GM21737 (cell line): Measurements from ENCODE around the gene FUBP3.

ENCODE experiments used
- ATAC-seq: cut with Tn5 transposase; IDR thresholded peaks from one replicate; pipeline ENCODE4 v1.9.1; 2021; ENCODE audit warnings: mild to moderate bottlenecking, moderate library complexity; ENCODE audit not compliant: unreplicated experiment

FUBP3 gene

DNA sequence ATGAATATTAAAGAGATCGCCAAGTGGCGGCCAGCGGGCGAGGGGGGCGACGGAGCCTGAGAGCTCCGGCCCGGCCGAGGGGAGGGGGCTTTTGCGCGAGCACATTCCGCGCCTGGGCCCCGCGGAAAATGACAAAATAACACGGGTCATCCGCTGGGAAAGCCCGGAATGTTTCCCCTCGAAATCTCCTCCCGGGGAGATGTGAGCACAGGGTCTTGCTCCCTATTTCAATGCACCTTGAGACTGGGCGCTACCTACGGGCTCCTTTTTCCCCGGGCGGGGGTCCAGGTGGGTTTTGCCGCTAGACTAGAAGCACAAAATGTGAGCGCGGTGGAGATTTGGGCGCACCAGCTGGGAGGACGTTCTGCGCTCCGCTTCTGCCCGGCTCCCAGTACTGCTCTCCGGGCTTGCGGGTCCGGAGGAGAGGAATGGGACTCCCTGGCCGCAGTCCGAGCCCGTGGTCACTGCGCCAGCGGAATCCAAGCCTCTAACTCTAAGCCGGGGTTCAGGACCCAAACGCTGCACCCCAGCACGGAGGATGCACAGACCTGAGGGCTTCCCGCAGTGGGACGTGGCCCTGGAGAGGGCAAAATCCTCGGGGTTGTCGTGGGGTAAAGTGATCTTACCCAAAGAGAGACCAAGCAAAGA lies 82.2 kb downstream of the FUBP3 start:
- no peak for ATAC-seq

DNA sequence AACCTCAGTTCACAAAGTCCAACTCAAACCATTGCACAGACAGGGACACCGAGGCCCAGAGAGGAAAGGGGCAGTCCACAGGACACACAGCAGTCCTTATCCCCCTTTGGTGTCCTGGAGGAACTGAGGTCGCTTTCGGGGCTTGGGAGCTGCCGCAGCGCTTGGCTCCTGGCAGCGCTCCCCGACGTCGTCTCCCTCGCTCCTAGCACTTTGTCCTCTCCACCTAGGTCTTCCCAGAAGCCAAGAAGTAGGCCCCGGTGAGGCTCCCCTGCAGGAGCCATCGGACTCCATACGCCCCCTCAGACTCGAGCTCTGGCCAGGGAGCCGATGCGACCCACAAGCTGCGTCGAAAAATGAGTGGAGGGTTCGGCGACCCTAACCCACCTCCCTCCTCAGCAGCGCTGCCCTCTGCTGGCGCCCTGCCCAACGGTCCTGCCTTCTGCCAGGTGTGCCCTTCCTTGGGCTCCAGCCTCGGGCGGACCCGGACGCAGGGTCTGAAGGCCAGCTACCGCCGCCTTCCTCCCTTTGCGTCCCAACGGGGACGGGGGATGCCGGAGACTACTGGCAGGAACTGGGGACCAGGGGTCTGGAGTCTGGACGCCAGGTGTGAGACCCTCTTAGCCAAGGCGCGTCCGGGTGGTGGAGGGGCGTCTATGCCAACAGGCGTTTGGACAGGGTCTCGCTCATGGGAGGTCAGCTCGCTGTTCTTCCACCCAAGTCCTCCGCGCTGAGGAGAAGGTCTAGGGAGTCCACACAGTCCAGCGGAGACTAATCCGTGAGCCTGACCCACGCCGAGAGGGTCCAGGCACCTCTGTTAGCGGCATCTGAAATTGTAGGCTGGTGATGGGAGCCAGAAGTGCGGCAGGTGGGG lies 83.0 kb downstream of the FUBP3 start:
- ATAC-seq: no peak

- ATAC-seq: no peak
Measured at GRCh38 chr9:130662970-130663257, 83.5 kb downstream of the FUBP3 start.

- ATAC-seq: no peak
Measured at GRCh38 chr9:130663258-130663976, 84.0 kb downstream of the FUBP3 start.

- no peak for ATAC-seq
Measured at GRCh38 chr9:130663977-130664250, 84.5 kb downstream of the FUBP3 start.

DNA sequence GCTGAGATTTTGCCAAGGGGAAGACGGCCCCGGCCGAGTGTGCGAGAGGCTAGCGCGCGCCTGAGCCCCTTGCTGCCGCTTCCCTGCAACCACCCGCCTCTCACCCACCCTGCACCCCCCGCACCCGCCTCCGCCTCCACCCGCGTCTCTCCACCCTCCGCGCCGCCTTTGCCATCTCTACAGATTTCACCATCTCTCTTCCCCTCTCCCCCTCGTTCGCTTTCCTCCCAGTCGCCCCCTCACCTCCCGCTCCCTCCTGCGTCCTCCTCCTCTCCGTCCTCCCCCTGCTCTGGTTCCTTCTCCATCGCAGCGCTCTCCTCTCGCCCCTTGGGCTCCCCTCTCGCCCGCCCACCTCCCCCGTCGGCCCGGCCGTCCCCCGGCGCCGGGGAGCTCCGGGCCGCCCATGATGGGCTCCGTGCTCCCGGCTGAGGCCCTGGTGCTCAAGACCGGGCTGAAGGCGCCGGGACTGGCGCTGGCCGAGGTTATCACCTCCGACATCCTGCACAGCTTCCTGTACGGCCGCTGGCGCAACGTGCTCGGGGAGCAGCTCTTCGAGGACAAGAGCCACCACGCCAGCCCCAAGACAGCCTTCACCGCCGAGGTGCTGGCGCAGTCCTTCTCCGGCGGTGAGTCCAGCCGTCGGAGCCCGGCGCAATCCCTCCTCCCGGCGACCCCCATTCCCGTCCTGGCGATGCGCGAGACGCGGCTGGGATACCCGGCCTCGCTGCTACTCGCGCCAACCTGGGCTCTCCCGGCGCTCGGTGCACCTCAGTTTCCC lies 85.1 kb downstream of the FUBP3 start, which contains the start of gene PRDM12:
Gene PRDM12, plus strand, starts transcription at position 344 of the 778 bp plus-strand sequence. Its CDS starts 60 bp downstream, at position 404.
- ATAC-seq: no peak

GRCh38 chr9:130665029-130665430 lies 85.7 kb downstream of the FUBP3 start:
- no peak for ATAC-seq

GRCh38 chr9:130665431-130666392 lies 86.3 kb downstream of the FUBP3 start:
- ATAC-seq: no peak

DNA sequence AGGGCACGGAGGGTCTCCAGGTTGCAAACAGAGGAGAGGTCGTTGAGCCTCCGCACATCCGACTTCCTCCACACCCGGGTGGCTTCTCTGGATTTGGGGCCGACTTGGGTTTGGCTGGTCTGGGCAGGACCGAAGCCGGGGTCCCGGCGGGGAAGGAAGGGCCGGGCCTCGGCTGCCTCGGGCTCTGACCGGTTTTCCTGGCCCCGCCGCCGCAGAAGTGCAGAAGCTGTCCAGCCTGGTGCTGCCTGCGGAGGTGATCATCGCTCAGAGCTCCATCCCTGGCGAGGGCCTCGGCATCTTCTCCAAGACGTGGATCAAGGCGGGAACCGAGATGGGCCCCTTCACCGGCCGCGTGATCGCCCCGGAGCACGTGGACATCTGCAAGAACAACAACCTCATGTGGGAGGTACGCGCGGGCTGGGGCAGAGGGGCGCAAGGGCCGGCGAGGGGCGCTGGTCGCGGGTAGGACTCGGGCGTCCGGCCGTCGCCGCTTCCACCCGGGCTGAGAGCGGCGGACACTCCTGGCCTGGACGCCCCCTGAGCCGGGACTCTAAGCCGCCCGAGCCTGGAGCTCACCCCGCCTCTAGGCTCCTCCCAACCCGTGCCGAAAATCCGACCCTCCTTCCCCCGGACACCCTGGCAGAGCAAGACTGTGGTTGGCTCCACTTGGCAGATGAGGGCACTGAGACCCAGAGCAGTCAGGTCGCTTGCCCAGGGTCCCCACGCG lies 87.2 kb downstream of the FUBP3 start:
- no peak for ATAC-seq

DNA sequence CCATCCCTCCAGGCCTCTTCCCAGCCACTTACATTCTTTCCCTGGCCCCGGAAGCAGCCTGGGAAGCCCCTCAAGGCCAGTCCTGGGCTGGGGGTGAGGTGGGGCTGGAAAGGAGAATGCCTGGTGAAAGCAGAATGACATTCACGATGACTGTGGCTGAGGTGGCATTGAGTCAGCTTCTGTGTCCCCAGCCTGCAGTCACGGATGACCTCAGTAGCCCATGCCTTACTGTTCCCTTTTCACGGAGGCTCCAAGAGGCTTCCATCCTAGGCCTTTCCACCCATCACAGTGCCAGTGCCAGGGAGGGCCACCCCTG lies 87.7 kb downstream of the FUBP3 start:
- no peak for ATAC-seq

- ATAC-seq: no peak
Measured at GRCh38 chr9:130668196-130668595, 88.8 kb downstream of the FUBP3 start.

DNA sequence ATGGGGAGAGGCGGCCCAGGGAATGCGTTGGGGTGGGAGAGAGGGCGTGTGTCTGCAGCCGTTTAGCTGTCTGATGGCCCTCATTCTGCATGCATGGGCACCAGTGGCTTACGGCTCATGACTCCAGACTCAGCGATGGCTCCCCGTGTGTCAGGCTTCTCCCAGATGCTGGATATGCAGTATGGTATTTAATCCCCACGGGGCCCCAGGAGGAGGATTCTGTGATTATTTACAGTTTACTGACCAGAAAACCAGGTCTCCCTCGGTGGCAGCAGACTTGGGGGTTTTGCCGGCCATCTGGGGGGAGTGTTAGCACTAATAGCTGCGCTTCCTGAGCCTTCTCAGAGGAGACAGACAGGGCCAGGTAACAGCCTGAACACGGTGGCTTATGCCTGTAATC lies 89.3 kb downstream of the FUBP3 start:
- ATAC-seq: no peak

- no peak for ATAC-seq
Measured at GRCh38 chr9:130669965-130670364, 90.6 kb downstream of the FUBP3 start.

DNA sequence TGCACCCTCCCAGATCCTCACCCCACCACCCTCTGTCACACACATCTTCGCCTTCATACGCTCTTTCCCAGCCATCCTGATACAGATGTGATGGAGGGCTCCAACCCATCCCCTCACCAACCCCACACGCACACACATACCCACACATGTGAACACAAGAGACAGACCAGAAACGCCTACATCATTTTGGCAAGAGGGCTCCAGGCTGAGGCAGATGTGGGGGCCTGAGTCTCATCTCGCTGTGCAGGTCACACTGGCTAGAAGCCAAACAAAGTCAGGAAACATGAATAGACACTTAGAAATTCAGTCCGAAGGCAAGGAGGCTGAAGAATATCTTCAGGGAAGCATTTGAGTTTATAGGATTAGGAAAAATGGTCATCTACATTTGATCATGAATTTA lies 91.3 kb downstream of the FUBP3 start:
- no peak for ATAC-seq

DNA sequence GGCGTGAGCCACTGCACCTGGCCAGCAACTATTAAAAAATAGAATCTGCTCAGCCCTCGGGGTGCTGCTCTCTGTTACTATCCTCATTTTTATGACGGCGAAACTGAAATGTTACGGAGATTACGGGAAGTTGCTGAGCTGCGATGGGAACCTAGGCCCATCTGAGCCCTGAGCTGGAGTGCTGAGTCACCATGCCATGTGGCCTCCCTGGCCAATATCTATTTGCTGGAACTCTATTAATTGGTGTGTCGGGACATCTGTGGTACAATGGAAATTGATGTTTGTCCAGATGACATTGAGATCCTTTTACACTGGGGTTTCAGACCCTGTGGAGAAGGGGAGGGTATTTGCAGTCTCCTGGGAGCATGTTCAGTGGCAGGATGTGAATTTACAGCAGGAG lies 93.1 kb downstream of the FUBP3 start:
- ATAC-seq: no peak

- ATAC-seq: no peak
Measured at GRCh38 chr9:130672933-130673615, 93.7 kb downstream of the FUBP3 start.

DNA sequence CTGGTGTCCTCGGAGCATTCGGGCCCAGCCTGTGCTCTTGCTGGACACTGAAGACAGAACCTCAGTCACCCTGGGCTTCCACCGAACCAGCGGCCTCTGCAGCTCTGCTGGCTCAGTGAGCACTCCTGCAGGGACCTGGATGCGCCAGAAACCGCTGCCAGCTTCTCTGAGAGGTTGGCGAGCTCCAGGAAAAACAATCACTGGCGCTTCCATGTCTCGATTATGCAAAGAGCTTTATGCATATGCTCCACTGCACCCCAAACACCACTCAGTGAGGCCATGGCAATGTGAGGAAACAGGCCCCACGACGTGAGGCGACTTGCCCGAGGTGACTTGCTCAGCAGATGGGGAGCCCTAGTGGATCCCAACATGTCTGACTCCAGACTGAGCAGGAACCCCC lies 96.0 kb downstream of the FUBP3 start:
- ATAC-seq: no peak

DNA sequence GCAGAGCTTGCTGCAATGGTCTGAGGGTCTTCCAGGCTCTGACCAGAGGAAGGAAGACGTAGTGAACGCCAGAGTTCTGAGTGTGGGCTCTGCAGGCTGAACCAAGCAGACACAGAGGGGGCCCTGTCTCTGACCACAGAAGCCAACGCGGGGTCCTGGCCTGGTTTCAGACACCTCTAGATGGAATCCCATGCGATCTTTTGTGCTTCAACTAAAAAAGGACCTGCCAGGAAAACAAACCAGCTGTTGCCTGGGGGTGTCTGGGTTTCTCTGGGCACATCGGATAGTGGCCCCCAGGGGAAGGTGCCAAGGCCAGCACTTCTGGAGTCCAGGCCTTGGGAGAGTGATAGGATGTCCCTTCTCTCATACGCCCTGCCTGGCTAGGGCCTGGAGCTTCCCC lies 97.9 kb downstream of the FUBP3 start:
- ATAC-seq: no peak
